Prostate gland (tissue), 2 donors: ENCODE results near the gene PCNX1.

Source experiments
- CTCF ChIP-seq, 4 experiments: fragments of 200-600 bp in 2 of 4; fragments of 450-650 bp in 2 of 4; sonication (generic) in 2 of 4; IDR thresholded peaks; 1 replicate in 3 of 4; 2 replicates in 1 of 4; pipeline ENCODE4 v1.5.1; 2016 to 2019; ENCODE audit warnings: antibody characterized with exemption in 4 of 4, mild to moderate bottlenecking in 2 of 4, moderate library complexity in 2 of 4
- POLR2A ChIP-seq: fragments of 450-650 bp; IDR thresholded peaks from one replicate; pipeline ENCODE4 v1.6.1; 2016; ENCODE audit warnings: antibody characterized with exemption, mild to moderate bottlenecking
- POLR2AphosphoS5 ChIP-seq: sonication (generic); formaldehyde crosslinking; IDR thresholded peaks from one replicate; pipeline ENCODE4 v1.6.1; 2017; ENCODE audit warnings: antibody characterized with exemption

DNA sequence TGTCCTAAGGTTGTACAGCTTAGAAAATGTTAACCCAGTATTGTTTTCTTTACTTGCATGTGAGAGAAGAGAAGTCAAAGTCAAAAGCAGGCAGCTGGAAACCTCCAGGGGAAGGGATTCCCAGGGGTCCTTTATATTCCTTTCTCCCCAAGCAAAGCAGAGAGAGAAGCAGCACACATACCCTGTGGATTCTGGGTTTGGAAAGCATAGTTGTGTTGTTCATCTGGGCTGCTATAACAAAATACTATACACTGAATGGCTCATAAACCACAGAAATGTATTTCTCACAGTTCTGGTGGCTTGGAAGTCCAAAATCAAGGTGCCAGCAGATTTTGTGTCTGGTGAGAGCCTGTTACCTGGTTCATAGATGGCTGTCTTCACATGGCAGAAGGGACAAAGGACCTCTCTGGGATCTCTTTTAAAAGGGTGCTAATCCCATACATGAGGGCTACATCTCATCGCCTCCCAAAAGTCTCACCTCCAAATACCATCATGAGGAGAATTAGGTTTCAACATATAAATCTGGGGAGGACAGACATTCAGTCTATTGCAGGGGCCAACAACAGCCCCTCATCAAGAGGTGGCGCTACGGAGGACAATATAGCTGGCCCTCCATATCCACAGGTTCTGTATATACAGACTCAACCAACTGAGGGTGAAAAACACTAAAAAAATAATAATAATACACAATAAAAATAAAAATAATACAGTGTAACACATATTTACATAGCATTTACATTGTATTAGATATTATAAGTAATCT lies 19.3 kb upstream of the PCNX1 start:
- TF ChIP-seq CTCF (IDR thresholded peaks at IDR 0.05) (no peak), POLR2A (no peak), POLR2AphosphoS5 (no peak)
